H1 (cell line): ENCODE results near the gene TXLNG.

ENCODE experiments used
- ASH2L ChIP-seq: fragments of 200-600, 300-600 bp; sonication (generic); IDR thresholded peaks from one replicate; pipeline ENCODE4 v1.7.1; 2017; ENCODE audit warnings: low read length
- CBX5 ChIP-seq: fragments of 300-800, 300-1000 bp; sonication (generic); IDR thresholded peaks from 2 replicates; pipeline ENCODE4 v1.7.1; 2016; ENCODE audit warnings: antibody characterized with exemption, low read length, low read depth
- SP1 ChIP-seq: IDR thresholded peaks from 2 replicates; pipeline ENCODE4 v1.6.1; 2011; ENCODE audit warnings: low read depth, low read length
- TAF1 ChIP-seq: IDR thresholded peaks from 2 replicates; pipeline ENCODE4 v1.6.1; 2011; ENCODE audit warnings: mild to moderate bottlenecking, low read depth, low read length
- TF ChIP-seq, protein P1 (sequence below), 3 experiments: IDR thresholded peaks; 1 replicate in 2 of 3; 2 replicates in 1 of 3; pipeline versions ENCODE4 v1.5.1 to v1.6.1; 2011; ENCODE audit warnings: low read length in 3 of 3, mild to moderate bottlenecking in 3 of 3, inconsistent platforms in 2 of 3, low read depth in 1 of 3, moderate library complexity in 1 of 3; ENCODE audit not compliant: insufficient read depth in 1 of 3; ENCODE audit errors: control extremely low read depth in 1 of 3

- no peak for TF ChIP-seq SP1
- TF ChIP-seq, protein P1, sequence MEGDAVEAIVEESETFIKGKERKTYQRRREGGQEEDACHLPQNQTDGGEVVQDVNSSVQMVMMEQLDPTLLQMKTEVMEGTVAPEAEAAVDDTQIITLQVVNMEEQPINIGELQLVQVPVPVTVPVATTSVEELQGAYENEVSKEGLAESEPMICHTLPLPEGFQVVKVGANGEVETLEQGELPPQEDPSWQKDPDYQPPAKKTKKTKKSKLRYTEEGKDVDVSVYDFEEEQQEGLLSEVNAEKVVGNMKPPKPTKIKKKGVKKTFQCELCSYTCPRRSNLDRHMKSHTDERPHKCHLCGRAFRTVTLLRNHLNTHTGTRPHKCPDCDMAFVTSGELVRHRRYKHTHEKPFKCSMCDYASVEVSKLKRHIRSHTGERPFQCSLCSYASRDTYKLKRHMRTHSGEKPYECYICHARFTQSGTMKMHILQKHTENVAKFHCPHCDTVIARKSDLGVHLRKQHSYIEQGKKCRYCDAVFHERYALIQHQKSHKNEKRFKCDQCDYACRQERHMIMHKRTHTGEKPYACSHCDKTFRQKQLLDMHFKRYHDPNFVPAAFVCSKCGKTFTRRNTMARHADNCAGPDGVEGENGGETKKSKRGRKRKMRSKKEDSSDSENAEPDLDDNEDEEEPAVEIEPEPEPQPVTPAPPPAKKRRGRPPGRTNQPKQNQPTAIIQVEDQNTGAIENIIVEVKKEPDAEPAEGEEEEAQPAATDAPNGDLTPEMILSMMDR (IDR thresholded peaks at IDR 0.05; ENCODE audit: control extremely low read depth in 1 of 3, insufficient read depth in 1 of 3, low read depth in 1 of 3, low read length in 3 of 3) = no peak
- TF ChIP-seq ASH2L = no peak
- TF ChIP-seq CBX5 = no peak
- no peak for TF ChIP-seq TAF1
Measured at GRCh38 chrX:16778993-16779392, 7.3 kb upstream of the TXLNG start.
